ENCODE measurements around the gene KDM4E.

Gene KDM4E

GRCh38 chr11:95050595-95051202 is 25.6 kb downstream of the KDM4E start:
- ChIA-PET CTCF (no interaction called here), POLR2A (ENCODE audit: low non-redundant PET) (no interaction called here)
- no peak for DNase-seq (ENCODE audit: low spot score)
- no peak for TF ChIP-seq CTCF (conservative IDR thresholded peaks at IDR 0.05; ENCODE audit: low read depth)
- H3K27ac ChIP-seq = no peak overlapping the region

- no peak for DNase-seq (ENCODE audit: low spot score)
- no peak overlapping the region for H3K27ac ChIP-seq
- CTCF ChIA-PET = no interaction called here
- POLR2A ChIA-PET (ENCODE audit: low non-redundant PET) = no interaction called here
- TF ChIP-seq CTCF (conservative IDR thresholded peaks at IDR 0.05; ENCODE audit: low read depth) = no peak
Measured at GRCh38 chr11:95054356-95054755, 29.3 kb downstream of the KDM4E start.

GRCh38 chr11:95055283-95055897 is 30.3 kb downstream of the KDM4E start:
- ChIA-PET CTCF (interaction anchor here (1.0 kb wide), 1 partner anchor 12 kb away, joined by 3 read pairs; no protein-coding TSS in a partner anchor), POLR2A (ENCODE audit: low non-redundant PET) (no interaction called here)
- no peak overlapping the region for H3K27ac ChIP-seq
- DNase-seq (ENCODE audit: low spot score) = no peak
- TF ChIP-seq CTCF (conservative IDR thresholded peaks at IDR 0.05; ENCODE audit: low read depth) = no peak

GRCh38 chr11:95057959-95058358 is 32.9 kb downstream of the KDM4E start:
- no peak for TF ChIP-seq CTCF (conservative IDR thresholded peaks at IDR 0.05; ENCODE audit: low read depth)
- no peak for DNase-seq (ENCODE audit: low spot score)
- CTCF ChIA-PET = no interaction called here
- H3K27ac ChIP-seq = no peak overlapping the region
- POLR2A ChIA-PET (ENCODE audit: low non-redundant PET) = no interaction called here

- H3K27ac ChIP-seq = no peak overlapping the region
- TF ChIP-seq CTCF (conservative IDR thresholded peaks at IDR 0.05; ENCODE audit: low read depth) = no peak
- POLR2A ChIA-PET (ENCODE audit: low non-redundant PET) = no interaction called here
- DNase-seq (ENCODE audit: low spot score) = no peak
- CTCF ChIA-PET = no interaction called here
Measured at GRCh38 chr11:95058621-95059020, 33.6 kb downstream of the KDM4E start.

GRCh38 chr11:95059046-95059445 is 34.0 kb downstream of the KDM4E start:
- CTCF ChIA-PET = no interaction called here
- TF ChIP-seq CTCF (conservative IDR thresholded peaks at IDR 0.05; ENCODE audit: low read depth) = no peak
- no peak overlapping the region for H3K27ac ChIP-seq
- POLR2A ChIA-PET (ENCODE audit: low non-redundant PET) = no interaction called here
- no peak for DNase-seq (ENCODE audit: low spot score)
